IMR-90 (cell line): ENCODE data around the gene ITPR2. TPM values are rescaled to one million over a fixed set of nuclear protein-coding genes. Genes with fewer than 3 reads are reported as not detected.

Experiments used
- ATAC-seq: fragments of 200-7000 bp; cut with Tn5 transposase; 2 replicates; pipeline ENCODE4 v1.9.1; 2020; ENCODE audit warnings: low read depth, mild to moderate bottlenecking, moderate library complexity
- BruUV-seq: library from RNA; stranded (reverse); fragments of 400-500 nt; replicated peaks from 2 replicates; lab custom pipeline; 2021; lab: Mats Ljungman, UMichigan
- CTCF ChIA-PET: fragments of 300-600 bp; formaldehyde crosslinking; extraction: SDS; loops from one replicate; lab custom pipeline; 2021; ENCODE audit warnings: antibody characterized with exemption; lab: Yijun Ruan, JAX
- POLR2A ChIA-PET: fragments of 300-600 bp; sonication (Branson Sonifier 250); formaldehyde crosslinking; loops from one replicate; lab custom pipeline; 2022; ENCODE audit warnings: antibody characterized with exemption; ENCODE audit not compliant: unreplicated experiment; lab: Charles Lee
- DNase-seq: peaks from one replicate; pipeline ENCODE4 v3.0.0; 2013
- H2AFZ ChIP-seq: replicated peaks from 2 replicates; pipeline ENCODE3; 2013; ENCODE audit warnings: low read length, mild to moderate bottlenecking; ENCODE audit not compliant: poor library complexity
- H2AK5ac ChIP-seq: 2 replicates; pipeline ENCODE4 v1.6.1; 2013; ENCODE audit warnings: low read depth, low read length, inconsistent platforms
- H2AK9ac ChIP-seq: replicated peaks from 2 replicates; pipeline ENCODE3; 2013; ENCODE audit warnings: mild to moderate bottlenecking, low read depth, low read length, moderate library complexity; ENCODE audit not compliant: poor library complexity
- H2BK120ac ChIP-seq: 2 replicates; pipeline ENCODE4 v1.6.1; 2013; ENCODE audit warnings: low read depth, low read length, inconsistent platforms
- H2BK15ac ChIP-seq: 3 replicates; pipeline ENCODE4 v1.6.1; 2013; ENCODE audit warnings: low read depth, low read length, inconsistent platforms
- H2BK20ac ChIP-seq: 2 replicates; pipeline ENCODE4 v1.6.1; 2013; ENCODE audit warnings: low read depth, mild to moderate bottlenecking, inconsistent platforms, low read length, moderate library complexity
- H2BK5ac ChIP-seq: 2 replicates; pipeline ENCODE4 v1.6.1; 2013; ENCODE audit warnings: mild to moderate bottlenecking, low read depth, low read length, inconsistent platforms; ENCODE audit not compliant: poor library complexity, severe bottlenecking
- H3K14ac ChIP-seq: replicated peaks from 2 replicates; pipeline ENCODE4 v1.6.1; 2013; ENCODE audit warnings: low read depth, low read length, inconsistent platforms
- H3K18ac ChIP-seq: 2 replicates; pipeline ENCODE4 v1.6.1; 2013; ENCODE audit warnings: low read depth, low read length, control low read depth
- H3K23ac ChIP-seq: 2 replicates; pipeline ENCODE4 v1.6.1; 2013; ENCODE audit warnings: low read depth, low read length, inconsistent platforms
- H3K27ac ChIP-seq: 2 replicates; pipeline ENCODE4 v1.5.1; 2013; ENCODE audit warnings: mild to moderate bottlenecking, control low read depth, low read length; ENCODE audit not compliant: insufficient read depth
- H3K27me3 ChIP-seq: 2 replicates; pipeline ENCODE4 v1.6.1; 2013; ENCODE audit warnings: low read length; ENCODE audit not compliant: control insufficient read depth, insufficient read depth
- H3K36me3 ChIP-seq: 2 replicates; pipeline ENCODE4 v1.6.1; 2013; ENCODE audit warnings: low read length, mixed read lengths; ENCODE audit not compliant: control insufficient read depth, insufficient read depth
- H3K4ac ChIP-seq: 2 replicates; pipeline ENCODE4 v1.6.1; 2013; ENCODE audit warnings: low read depth, low read length, inconsistent platforms
- H3K4me1 ChIP-seq: 2 replicates; pipeline ENCODE4 v1.6.1; 2013; ENCODE audit warnings: low read length, mixed read lengths; ENCODE audit not compliant: control insufficient read depth, insufficient read depth
- H3K4me2 ChIP-seq: 2 replicates; pipeline ENCODE4 v1.6.1; 2013; ENCODE audit warnings: low read depth, mild to moderate bottlenecking, control low read depth, low read length, moderate library complexity
- H3K4me3 ChIP-seq: 2 replicates; pipeline ENCODE4 v1.5.1; 2013; ENCODE audit warnings: low read depth, mild to moderate bottlenecking, control low read depth, low read length, moderate library complexity; ENCODE audit not compliant: insufficient read depth
- H3K56ac ChIP-seq: 2 replicates; pipeline ENCODE4 v1.6.1; 2013; ENCODE audit warnings: low read length, inconsistent platforms; ENCODE audit not compliant: insufficient read depth; ENCODE audit errors: extremely low read depth
- H3K79me1 ChIP-seq, 2 experiments: 2 replicates each; pipeline ENCODE4 v1.6.1; 2013; ENCODE audit warnings: low read length in 2 of 2, inconsistent platforms in 1 of 2, low read depth in 1 of 2
- H3K9ac ChIP-seq: 2 replicates; pipeline ENCODE4 v1.6.1; 2013; ENCODE audit warnings: low read depth, low read length, control low read depth
- H3K9me1 ChIP-seq: 2 replicates; pipeline ENCODE4 v1.6.1; 2013; ENCODE audit warnings: low read length, inconsistent platforms; ENCODE audit not compliant: insufficient read depth
- H3K9me3 ChIP-seq: 2 replicates; pipeline ENCODE4 v1.6.1; 2013; ENCODE audit warnings: low read length; ENCODE audit not compliant: control insufficient read depth, insufficient read depth
- H4K20me1 ChIP-seq: 2 replicates; pipeline ENCODE4 v1.6.1; 2013; ENCODE audit warnings: low read length, inconsistent platforms; ENCODE audit not compliant: insufficient read depth
- H4K5ac ChIP-seq: 2 replicates; pipeline ENCODE4 v1.6.1; 2013; ENCODE audit warnings: mild to moderate bottlenecking, low read depth, low read length, control low read depth
- H4K8ac ChIP-seq, 2 experiments: 2 replicates each; pipeline ENCODE4 v1.6.1; 2013; ENCODE audit warnings: low read depth in 2 of 2, low read length in 2 of 2, control low read depth in 1 of 2, inconsistent platforms in 1 of 2
- H4K91ac ChIP-seq: 2 replicates; pipeline ENCODE4 v1.6.1; 2013; ENCODE audit warnings: low read depth, low read length, inconsistent platforms; ENCODE audit not compliant: insufficient read depth
- BHLHE40 ChIP-seq: fragments of 150-350 bp; IDR thresholded peaks from 2 replicates; pipeline ENCODE4 v1.6.1; 2016; ENCODE audit warnings: mild to moderate bottlenecking, low read depth, low read length
- CEBPB ChIP-seq: IDR thresholded peaks from 2 replicates; pipeline ENCODE4 v1.6.1; 2012; ENCODE audit warnings: low read depth, low read length, improper control_type of control experiment
- CHD1 ChIP-seq: IDR thresholded peaks from 2 replicates; pipeline ENCODE4 v1.6.1; 2012; ENCODE audit warnings: low read depth, low read length, improper control_type of control experiment
- FOS ChIP-seq: fragments of 150-350 bp; IDR thresholded peaks from 2 replicates; pipeline ENCODE4 v1.6.1; 2016; ENCODE audit warnings: low read depth, low read length
- MAFK ChIP-seq: IDR thresholded peaks from 2 replicates; pipeline ENCODE4 v1.6.1; 2012; ENCODE audit warnings: low read depth, low read length, improper control_type of control experiment
- MAZ ChIP-seq: IDR thresholded peaks from 2 replicates; pipeline ENCODE4 v1.6.1; 2012; ENCODE audit warnings: low read depth, mild to moderate bottlenecking, low read length, improper control_type of control experiment, moderate library complexity, borderline replicate concordance
- MXI1 ChIP-seq: IDR thresholded peaks from 2 replicates; pipeline ENCODE4 v1.6.1; 2012; ENCODE audit warnings: low read depth, mild to moderate bottlenecking, low read length, moderate library complexity, borderline replicate concordance
- NFE2L2 ChIP-seq: fragments of 150-350 bp; IDR thresholded peaks from 2 replicates; pipeline ENCODE4 v1.6.1; 2016; ENCODE audit warnings: low read depth, mild to moderate bottlenecking, low read length
- POLR2A ChIP-seq: IDR thresholded peaks from 2 replicates; pipeline ENCODE4 v1.6.1; 2012; ENCODE audit warnings: mild to moderate bottlenecking, low read depth, low read length
- RAD21 ChIP-seq: IDR thresholded peaks from 2 replicates; pipeline ENCODE4 v1.6.1; 2012; ENCODE audit warnings: low read length, improper control_type of control experiment
- RCOR1 ChIP-seq: IDR thresholded peaks from 2 replicates; pipeline ENCODE4 v1.6.1; 2012; ENCODE audit warnings: mild to moderate bottlenecking, low read length, improper control_type of control experiment; ENCODE audit not compliant: insufficient replicate concordance
- RFX5 ChIP-seq: IDR thresholded peaks from 2 replicates; pipeline ENCODE4 v1.8.0; 2012; ENCODE audit warnings: low read depth, mild to moderate bottlenecking, low read length, moderate library complexity
- SMC3 ChIP-seq: fragments of 150-350 bp; IDR thresholded peaks from 2 replicates; pipeline ENCODE4 v1.6.1; 2016; ENCODE audit warnings: low read depth, mild to moderate bottlenecking, antibody characterized with exemption, low read length, moderate library complexity
- WGBS, 2 experiments: methylation state at CpG; one replicate each; pipeline versions ENCODE4 v1.1.5 to v1.1.7; 2013; ENCODE audit warnings: missing lambda C conversion rate in 2 of 2; ENCODE audit not compliant: insufficient read length in 1 of 2; ENCODE audit errors: extremely low coverage in 2 of 2; 5-methylcytosine and 5-hydroxymethylcytosine counted together
- dilution Hi-C: fragments of 300-500 bp; cut with HindIII; formaldehyde crosslinking; loops from one replicate; pipeline ENCODE4 v1.14.3; 2018; ENCODE audit warnings: low sequenced_read_pairs; ENCODE audit not compliant: unreplicated experiment
- in situ Hi-C: fragments of 300-500 bp; cut with MboI; formaldehyde crosslinking; loops from 3 replicates; pipeline ENCODE4 v1.14.3; 2019; ENCODE audit warnings: low sequenced_read_pairs, inconsistent platforms, mixed read lengths
- intact Hi-C: fragments of 100-400 bp; cut with micrococcal nuclease; formaldehyde crosslinking; loops from 2 replicates; pipeline ENCODE4 v1.10.0; 2022
- polyA plus RNA-seq, 3 experiments: library from polyadenylated mRNA; depleted of rRNA; stranded (reverse); fragments of >200 nt; gene quantifications; 2 replicates each; pipeline ENCODE4 v1.2.3, GENCODE V29; 2012; ENCODE audit warnings: low replicate concordance in 1 of 3
- total RNA-seq: library from RNA; depleted of rRNA; stranded (reverse); fragments of >200 nt; gene quantifications from 2 replicates; pipeline ENCODE4 v1.2.3, GENCODE V29; 2012
- TF ChIP-seq, protein P1 (sequence below): fragments of 150-350 bp; IDR thresholded peaks from 2 replicates; pipeline ENCODE4 v1.6.1; 2016; ENCODE audit warnings: low read depth, mild to moderate bottlenecking, low read length, moderate library complexity, borderline replicate concordance
- TF ChIP-seq, protein P2 (sequence below): conservative IDR thresholded peaks from 2 replicates; pipeline ENCODE4 v1.5.1; 2012; ENCODE audit warnings: mild to moderate bottlenecking, low read depth, low read length, improper control_type of control experiment
- TF ChIP-seq, protein P3 (sequence below): fragments of 150-350 bp; IDR thresholded peaks from 2 replicates; pipeline ENCODE4 v1.6.1; 2017; ENCODE audit warnings: mild to moderate bottlenecking, antibody characterized with exemption, low read length, low read depth

ITPR2 gene
- total and polyA plus RNA-seq, 2 of the 4 experiments (the other 2 are of a cell fraction) = 1.2 to 9.0 TPM

DNA sequence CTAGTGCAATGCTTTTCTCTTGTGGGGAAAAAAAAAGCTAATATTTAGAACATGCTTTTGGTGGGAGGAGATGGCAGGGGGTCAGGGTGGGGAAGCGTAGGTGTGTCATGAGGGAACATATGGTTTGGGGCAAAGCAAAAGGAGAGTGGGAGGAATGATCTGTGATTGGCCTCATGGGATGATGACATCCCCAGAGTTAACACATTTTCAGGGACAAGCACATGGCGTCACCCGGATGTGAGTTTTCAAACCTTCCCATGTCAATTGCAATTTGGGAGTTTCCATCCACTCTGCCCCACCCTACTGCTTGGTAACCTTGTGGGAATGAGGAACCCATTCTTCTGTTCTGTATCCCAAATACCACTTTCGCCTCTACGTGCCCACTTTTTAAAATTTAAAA lies 473.4 kb downstream of the ITPR2 start:
- H2AK9ac ChIP-seq = no peak overlapping the region
- dilution Hi-C loops (no loop called here), intact Hi-C loops (no loop called here), in situ Hi-C loops (no loop called here)
- no peak overlapping the region for H2BK5ac ChIP-seq
- H3K9me3 ChIP-seq = no peaks in the 10 kb centered on the region
- H2AK5ac ChIP-seq = no peak overlapping the region
- no peak overlapping the region for H3K4me2 ChIP-seq
- H3K4ac ChIP-seq = no peak overlapping the region
- H2AFZ ChIP-seq = no peak overlapping the region
- DNase-seq = no peak
- H2BK20ac ChIP-seq = no peak overlapping the region
- H3K79me1 ChIP-seq = no peaks in the 10 kb centered on the region
- no peaks in the 10 kb centered on the region for H3K36me3 ChIP-seq
- no peaks in the 10 kb centered on the region for H4K20me1 ChIP-seq
- no peaks in the 10 kb centered on the region for H3K27me3 ChIP-seq
- H3K14ac ChIP-seq = no peak overlapping the region
- no peak overlapping the region for H3K9ac ChIP-seq
- H3K56ac ChIP-seq = no peak overlapping the region
- H3K27ac ChIP-seq = no peak overlapping the region
- no peak overlapping the region for H4K8ac ChIP-seq
- whole genome bisulfite sequencing, 2 experiments = no CpG with 5 or more reads among the region's 5 CpGs
- H4K5ac ChIP-seq = no peak overlapping the region
- H2BK15ac ChIP-seq = no peak overlapping the region
- no peak overlapping the region for H3K18ac ChIP-seq
- H4K91ac ChIP-seq = no peak overlapping the region
- no peak overlapping the region for H2BK120ac ChIP-seq
- ChIA-PET CTCF (no interaction called here), POLR2A (no interaction called here)
- no peak for ATAC-seq
- no peaks in the 10 kb centered on the region for H3K4me1 ChIP-seq
- H3K23ac ChIP-seq = no peak overlapping the region
- TF ChIP-seq MAZ (no peak), SMC3 (no peak), MXI1 (no peak), RFX5 (no peak), RAD21 (no peak), CEBPB (no peak), FOS (no peak), RCOR1 (no peak), BHLHE40 (no peak), CHD1 (no peak), MAFK (no peak), NFE2L2 (no peak), POLR2A (no peak)
- TF ChIP-seq, protein P1, sequence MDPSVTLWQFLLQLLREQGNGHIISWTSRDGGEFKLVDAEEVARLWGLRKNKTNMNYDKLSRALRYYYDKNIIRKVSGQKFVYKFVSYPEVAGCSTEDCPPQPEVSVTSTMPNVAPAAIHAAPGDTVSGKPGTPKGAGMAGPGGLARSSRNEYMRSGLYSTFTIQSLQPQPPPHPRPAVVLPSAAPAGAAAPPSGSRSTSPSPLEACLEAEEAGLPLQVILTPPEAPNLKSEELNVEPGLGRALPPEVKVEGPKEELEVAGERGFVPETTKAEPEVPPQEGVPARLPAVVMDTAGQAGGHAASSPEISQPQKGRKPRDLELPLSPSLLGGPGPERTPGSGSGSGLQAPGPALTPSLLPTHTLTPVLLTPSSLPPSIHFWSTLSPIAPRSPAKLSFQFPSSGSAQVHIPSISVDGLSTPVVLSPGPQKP = no peak
- TF ChIP-seq, protein P2, sequence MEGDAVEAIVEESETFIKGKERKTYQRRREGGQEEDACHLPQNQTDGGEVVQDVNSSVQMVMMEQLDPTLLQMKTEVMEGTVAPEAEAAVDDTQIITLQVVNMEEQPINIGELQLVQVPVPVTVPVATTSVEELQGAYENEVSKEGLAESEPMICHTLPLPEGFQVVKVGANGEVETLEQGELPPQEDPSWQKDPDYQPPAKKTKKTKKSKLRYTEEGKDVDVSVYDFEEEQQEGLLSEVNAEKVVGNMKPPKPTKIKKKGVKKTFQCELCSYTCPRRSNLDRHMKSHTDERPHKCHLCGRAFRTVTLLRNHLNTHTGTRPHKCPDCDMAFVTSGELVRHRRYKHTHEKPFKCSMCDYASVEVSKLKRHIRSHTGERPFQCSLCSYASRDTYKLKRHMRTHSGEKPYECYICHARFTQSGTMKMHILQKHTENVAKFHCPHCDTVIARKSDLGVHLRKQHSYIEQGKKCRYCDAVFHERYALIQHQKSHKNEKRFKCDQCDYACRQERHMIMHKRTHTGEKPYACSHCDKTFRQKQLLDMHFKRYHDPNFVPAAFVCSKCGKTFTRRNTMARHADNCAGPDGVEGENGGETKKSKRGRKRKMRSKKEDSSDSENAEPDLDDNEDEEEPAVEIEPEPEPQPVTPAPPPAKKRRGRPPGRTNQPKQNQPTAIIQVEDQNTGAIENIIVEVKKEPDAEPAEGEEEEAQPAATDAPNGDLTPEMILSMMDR = no peak
- TF ChIP-seq, protein P3, sequence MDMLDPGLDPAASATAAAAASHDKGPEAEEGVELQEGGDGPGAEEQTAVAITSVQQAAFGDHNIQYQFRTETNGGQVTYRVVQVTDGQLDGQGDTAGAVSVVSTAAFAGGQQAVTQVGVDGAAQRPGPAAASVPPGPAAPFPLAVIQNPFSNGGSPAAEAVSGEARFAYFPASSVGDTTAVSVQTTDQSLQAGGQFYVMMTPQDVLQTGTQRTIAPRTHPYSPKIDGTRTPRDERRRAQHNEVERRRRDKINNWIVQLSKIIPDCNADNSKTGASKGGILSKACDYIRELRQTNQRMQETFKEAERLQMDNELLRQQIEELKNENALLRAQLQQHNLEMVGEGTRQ = no peak
- no TSS peak for BruUV-seq
- H3K4me3 ChIP-seq = no peak overlapping the region
- no peaks in the 10 kb centered on the region for H3K9me1 ChIP-seq
